Measurements from ENCODE around the gene MED16. TPM values are rescaled to one million over a fixed set of nuclear protein-coding genes. Genes with fewer than 3 reads are reported as not detected.

Gene MED16
- 11.0 to 24.5 TPM (median 19.4 TPM) in 5 replicates for total RNA-seq (2022; extraction: Qiagen RNA extraction; ENCODE audit: low read depth)

GRCh38 chr19:892894-893689 is at the start of gene MED16, which contains the start of gene RNU6-9:
TSS of gene MED16 (minus strand) at chr19:893187. CDS start at chr19:891131, 2,056 bp downstream.
TSS of gene RNU6-9 (plus strand) at chr19:893484.

DNA sequence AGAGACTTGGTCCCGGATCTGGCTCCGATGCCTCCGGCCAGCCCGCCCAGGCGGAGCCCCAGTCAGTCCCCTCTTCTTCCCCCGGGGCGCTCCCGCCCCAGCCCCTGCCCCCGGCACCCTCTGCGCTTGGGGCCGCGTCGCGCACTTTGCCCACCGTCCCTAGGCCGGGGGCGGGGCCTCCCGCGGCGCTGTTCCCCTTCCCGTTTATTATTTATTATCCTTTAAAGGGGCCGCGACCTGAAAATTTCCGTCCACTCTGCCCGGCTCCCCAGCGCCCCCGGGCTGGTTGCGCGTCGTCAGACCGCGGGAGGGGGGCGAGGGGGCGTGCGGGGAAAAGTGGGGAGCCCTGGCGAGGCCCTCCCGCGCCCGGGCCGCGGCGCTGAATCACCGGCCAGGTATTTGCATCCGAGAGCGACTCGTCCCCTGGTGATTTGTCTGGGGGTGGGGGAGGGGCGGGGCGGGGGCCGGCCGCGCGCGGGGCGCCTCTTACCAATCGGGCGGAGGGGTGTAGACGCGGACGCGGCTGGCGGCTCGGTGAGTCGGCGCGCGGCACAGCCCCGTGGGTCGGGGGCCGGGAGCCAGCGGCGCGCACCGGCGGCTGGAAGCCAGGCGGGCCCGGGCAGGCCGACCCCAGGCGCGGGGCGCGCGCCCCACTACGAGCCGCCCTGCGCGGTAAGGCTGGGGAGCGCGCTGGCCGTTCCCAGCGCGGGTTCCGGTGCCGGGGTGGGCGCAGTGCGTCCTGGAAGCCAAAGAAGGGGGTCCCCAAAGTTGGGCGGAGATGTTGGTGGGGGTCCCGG is 32.7 kb upstream of the MED16 start, which contains the start of gene ARID3A:
ARID3A (plus strand) TSS at position 510 of the 797 bp plus-strand sequence. CDS start 3,494 bp downstream, outside the sequence.

GRCh38 chr19:917323-918151 is 24.6 kb upstream of the MED16 start, which contains the start of gene KISS1R:
TSS of gene KISS1R (plus strand) at chr19:917333. CDS start at chr19:917503, 170 bp downstream.

DNA sequence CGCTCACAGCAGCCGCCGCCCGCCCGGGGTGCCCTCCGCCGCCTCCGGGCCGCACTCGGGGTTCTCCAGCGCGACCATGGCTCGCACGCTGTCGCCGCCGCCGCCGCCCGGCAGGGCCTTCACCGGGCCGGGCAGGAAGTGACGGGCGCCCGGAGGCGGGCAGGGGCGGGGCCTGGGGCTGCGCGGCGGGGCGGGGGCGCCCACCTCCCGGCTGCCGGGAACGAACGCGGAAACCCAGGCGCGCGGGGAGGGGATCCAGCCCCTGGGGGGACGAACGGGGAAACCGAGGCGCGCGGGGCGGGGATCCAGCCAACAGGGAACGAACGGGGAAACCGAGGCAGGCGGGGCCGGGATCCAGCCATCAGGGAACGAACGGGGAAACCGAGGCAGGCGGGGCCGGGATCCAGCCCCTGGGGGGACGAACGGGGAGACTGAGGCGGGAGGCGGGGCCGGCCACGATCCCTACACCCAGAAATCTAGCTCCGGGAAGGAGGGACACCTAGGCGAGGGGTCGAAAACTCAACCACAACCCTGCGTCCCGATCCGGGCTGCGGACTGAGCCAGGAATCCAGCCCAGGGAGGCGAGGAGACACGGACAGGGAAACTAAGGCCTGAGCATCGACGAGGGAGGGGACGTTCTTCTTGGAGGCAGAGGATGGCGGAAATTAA is 20.2 kb upstream of the MED16 start, which contains the start of gene R3HDM4:
R3HDM4 (minus strand) TSS at position 140 of the 669 bp plus-strand sequence; CDS start at position 78, 62 bp downstream.

DNA sequence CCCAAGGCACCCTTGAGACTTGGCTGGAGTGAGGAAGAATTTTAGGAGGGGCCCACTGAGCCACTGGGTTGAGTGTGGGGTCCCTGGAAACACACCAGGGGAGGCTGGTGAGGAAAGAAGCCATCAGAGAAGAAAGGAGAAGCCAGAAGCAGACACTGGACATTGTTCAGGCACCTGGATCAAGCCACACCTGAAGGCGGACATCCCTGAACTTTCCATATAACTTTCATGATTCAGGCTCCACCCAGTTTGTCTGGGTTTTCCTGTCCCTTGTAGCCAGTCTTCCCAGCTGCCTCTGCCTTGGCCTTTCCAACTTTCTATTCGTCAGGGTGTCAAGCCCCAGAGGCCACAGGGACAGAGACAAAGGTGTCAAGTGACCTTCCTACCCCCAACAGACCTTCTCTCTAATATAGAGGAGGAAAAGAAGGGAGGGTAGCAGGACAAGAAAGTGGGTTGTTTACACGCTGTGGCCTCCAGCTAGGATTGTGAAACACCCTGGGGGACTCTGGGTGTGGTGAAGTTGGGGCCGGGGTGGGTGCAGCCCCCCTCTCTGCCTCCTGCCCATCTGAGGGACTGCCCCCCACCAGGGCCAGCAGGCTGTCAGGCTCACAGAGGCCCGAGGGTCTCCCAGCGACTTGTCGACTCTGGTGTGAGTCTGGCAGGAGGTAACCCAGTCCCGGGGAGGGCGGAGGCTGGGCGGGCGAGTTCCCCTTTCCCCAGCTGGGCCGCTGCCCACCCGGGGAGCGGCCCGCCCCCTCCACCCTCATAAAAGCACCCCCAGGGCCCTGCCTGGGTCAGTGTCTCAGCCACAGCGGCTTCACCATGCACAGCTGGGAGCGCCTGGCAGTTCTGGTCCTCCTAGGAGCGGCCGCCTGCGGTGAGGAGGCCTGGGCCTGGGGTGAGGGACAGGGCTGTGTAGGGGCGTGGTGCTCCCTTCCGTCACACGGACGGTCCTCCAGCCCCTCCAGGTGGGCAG is 33.8 kb downstream of the MED16 start, which contains the start of gene CFD:
CFD (plus strand) TSS at position 797 of the 976 bp plus-strand sequence; CDS start at position 823, 26 bp downstream.

DNA sequence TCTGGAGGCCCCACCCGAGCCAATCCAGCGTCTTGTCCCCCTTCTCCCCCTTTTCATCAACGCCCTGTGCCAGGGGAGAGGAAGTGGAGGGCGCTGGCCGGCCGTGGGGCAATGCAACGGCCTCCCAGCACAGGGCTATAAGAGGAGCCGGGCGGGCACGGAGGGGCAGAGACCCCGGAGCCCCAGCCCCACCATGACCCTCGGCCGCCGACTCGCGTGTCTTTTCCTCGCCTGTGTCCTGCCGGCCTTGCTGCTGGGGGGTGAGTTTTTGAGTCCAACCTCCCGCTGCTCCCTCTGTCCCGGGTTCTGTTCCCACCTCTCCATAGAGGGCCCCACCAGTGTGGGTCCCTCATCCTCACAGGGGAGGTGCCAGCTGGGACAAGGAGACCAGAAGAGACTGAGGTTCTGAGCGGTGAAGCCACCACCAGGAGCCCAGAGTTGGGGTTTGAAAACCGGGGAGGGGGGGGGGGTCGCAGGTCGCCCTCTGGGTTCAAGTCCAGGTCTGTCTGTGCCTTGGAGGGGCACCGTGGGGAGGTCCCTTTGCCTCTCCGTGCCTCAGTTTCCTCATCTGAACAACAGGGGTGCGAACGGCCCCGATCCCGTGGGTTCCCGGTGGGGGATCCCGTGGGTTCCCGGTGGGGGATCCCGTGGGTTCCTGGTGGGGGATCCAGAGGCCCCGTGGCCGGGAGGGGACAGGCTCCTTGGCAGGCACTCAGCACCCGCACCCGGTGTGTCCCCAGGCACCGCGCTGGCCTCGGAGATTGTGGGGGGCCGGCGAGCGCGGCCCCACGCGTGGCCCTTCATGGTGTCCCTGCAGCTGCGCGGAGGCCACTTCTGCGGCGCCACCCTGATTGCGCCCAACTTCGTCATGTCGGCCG is 40.6 kb downstream of the MED16 start, which contains the start of gene ELANE:
ELANE (plus strand) TSS at position 168 of the 878 bp plus-strand sequence; CDS start at position 194, 26 bp downstream.

GRCh38 chr19:840519-841206 is 52.3 kb downstream of the MED16 start, which contains the start of gene PRTN3:
TSS of gene PRTN3 (plus strand) at chr19:840999. CDS start at chr19:841009, 10 bp downstream.

GRCh38 chr19:827710-828321 is 65.2 kb downstream of the MED16 start, which contains the start of gene AZU1:
TSS of gene AZU1 (plus strand) at chr19:827837. CDS start at chr19:827847, 10 bp downstream.

GRCh38 chr19:821825-822503 is 71.0 kb downstream of the MED16 start, which contains the start of gene PLPPR3:
TSS of gene PLPPR3 (minus strand) at chr19:821955. CDS start at chr19:821559, 396 bp downstream.

Other genes starting within 250 kb of the MED16 start
- 54.9 to 71.5 TPM (median 67.0 TPM) in 5 replicates for gene RNF126, start 230.0 kb downstream of the MED16 start, total RNA-seq (2022; extraction: Qiagen RNA extraction; ENCODE audit: low read depth)
- gene FSTL3, start 216.8 kb downstream of the MED16 start, total RNA-seq (2022; extraction: Qiagen RNA extraction; ENCODE audit: low read depth): 118 to 154 TPM (median 135 TPM) in 5 replicates
- gene PRSS57, start 197.7 kb downstream of the MED16 start, total RNA-seq (2022; extraction: Qiagen RNA extraction; ENCODE audit: low read depth): 0.13 TPM in 1 of 5 replicates, not detected in the others
- gene PALM, start 184.3 kb downstream of the MED16 start, total RNA-seq (2022; extraction: Qiagen RNA extraction; ENCODE audit: low read depth): 10.0 to 17.7 TPM (median 15.2 TPM) in 5 replicates
- gene MISP, start 142.1 kb downstream of the MED16 start, total RNA-seq (2022; extraction: Qiagen RNA extraction; ENCODE audit: low read depth): 75.0 to 98.0 TPM (median 94.7 TPM) in 5 replicates
- 223 to 257 TPM (median 229 TPM) in 5 replicates for gene PTBP1, start 95.7 kb downstream of the MED16 start, total RNA-seq (2022; extraction: Qiagen RNA extraction; ENCODE audit: low read depth)
- 2.7 to 5.0 TPM (median 4.1 TPM) in 5 replicates for gene PLPPR3, start 71.2 kb downstream of the MED16 start, total RNA-seq (2022; extraction: Qiagen RNA extraction; ENCODE audit: low read depth)
- 0.08 to 0.21 TPM (median 0.19 TPM) in 4 of 5 replicates, not detected in the other for gene AZU1, start 65.3 kb downstream of the MED16 start, total RNA-seq (2022; extraction: Qiagen RNA extraction; ENCODE audit: low read depth)
- gene PRTN3, start 52.2 kb downstream of the MED16 start, total RNA-seq (2022; extraction: Qiagen RNA extraction; ENCODE audit: low read depth): 0.21 to 0.36 TPM (median 0.29 TPM) in 4 of 5 replicates, not detected in the other
- gene ELANE, start 40.9 kb downstream of the MED16 start, total RNA-seq (2022; extraction: Qiagen RNA extraction; ENCODE audit: low read depth): not detected in 5 replicates
- 8.5 to 21.1 TPM (median 18.0 TPM) in 5 replicates for gene CFD, start 33.5 kb downstream of the MED16 start, total RNA-seq (2022; extraction: Qiagen RNA extraction; ENCODE audit: low read depth)
- not detected in 5 replicates for gene RNU6-9, start 297 bp upstream of the MED16 start, total RNA-seq (2022; extraction: Qiagen RNA extraction; ENCODE audit: low read depth)
- 26.7 to 41.0 TPM (median 37.5 TPM) in 5 replicates for gene R3HDM4, start 20.0 kb upstream of the MED16 start, total RNA-seq (2022; extraction: Qiagen RNA extraction; ENCODE audit: low read depth)
- 0.38 to 0.48 TPM (median 0.46 TPM) in 4 of 5 replicates, not detected in the other for gene KISS1R, start 24.1 kb upstream of the MED16 start, total RNA-seq (2022; extraction: Qiagen RNA extraction; ENCODE audit: low read depth)
- 2.9 to 5.8 TPM (median 5.2 TPM) in 5 replicates for gene ARID3A, start 32.8 kb upstream of the MED16 start, total RNA-seq (2022; extraction: Qiagen RNA extraction; ENCODE audit: low read depth)
- gene WDR18, start 91.2 kb upstream of the MED16 start, total RNA-seq (2022; extraction: Qiagen RNA extraction; ENCODE audit: low read depth): 40.6 to 72.1 TPM (median 63.9 TPM) in 5 replicates
- gene GRIN3B, start 107.2 kb upstream of the MED16 start, total RNA-seq (2022; extraction: Qiagen RNA extraction; ENCODE audit: low read depth): 1.3 to 3.1 TPM (median 2.6 TPM) in 5 replicates
- 72.1 to 118 TPM (median 104 TPM) in 5 replicates for gene TMEM259, start 127.9 kb upstream of the MED16 start, total RNA-seq (2022; extraction: Qiagen RNA extraction; ENCODE audit: low read depth)
- not detected in 5 replicates for gene RNU6-2, start 128.3 kb upstream of the MED16 start, total RNA-seq (2022; extraction: Qiagen RNA extraction; ENCODE audit: low read depth)
- 48.1 to 59.4 TPM (median 53.7 TPM) in 5 replicates for gene CNN2, start 133.4 kb upstream of the MED16 start, total RNA-seq (2022; extraction: Qiagen RNA extraction; ENCODE audit: low read depth)
- gene ABCA7, start 146.9 kb upstream of the MED16 start, total RNA-seq (2022; extraction: Qiagen RNA extraction; ENCODE audit: low read depth): 5.8 to 11.0 TPM (median 7.6 TPM) in 5 replicates
- 1.8 to 2.2 TPM (median 2.0 TPM) in 5 replicates for gene ARHGAP45, start 174.0 kb upstream of the MED16 start, total RNA-seq (2022; extraction: Qiagen RNA extraction; ENCODE audit: low read depth)
- 175 to 251 TPM (median 234 TPM) in 5 replicates for gene POLR2E, start 202.2 kb upstream of the MED16 start, total RNA-seq (2022; extraction: Qiagen RNA extraction; ENCODE audit: low read depth)
- gene GPX4, start 210.8 kb upstream of the MED16 start, total RNA-seq (2022; extraction: Qiagen RNA extraction; ENCODE audit: low read depth): 387 to 508 TPM (median 482 TPM) in 5 replicates